Endodermal cell (in vitro differentiated cells): ENCODE results near the gene TRIM26. TPM values are rescaled to one million over a fixed set of nuclear protein-coding genes. Genes with fewer than 3 reads are reported as not detected.
"Not testable (repeated sequence)": the region's sequence is repeated elsewhere in the genome, so short reads cannot be mapped to it uniquely, and the experiment has no call there.

Experiments
- DNase-seq: peaks from one replicate; pipeline ENCODE4 v3.0.0-alpha.2; 2017
- H3K27ac ChIP-seq: 2 replicates; pipeline ENCODE4 v1.5.1; 2013; ENCODE audit warnings: mild to moderate bottlenecking, low read depth, low read length, moderate library complexity
- H3K27me3 ChIP-seq: 2 replicates; pipeline ENCODE4 v1.6.1; 2013; ENCODE audit warnings: mild to moderate bottlenecking, low read length, moderate library complexity; ENCODE audit not compliant: insufficient read depth, control insufficient read depth, poor library complexity, severe bottlenecking
- H3K36me3 ChIP-seq: 2 replicates; pipeline ENCODE4 v1.7.0; 2013; ENCODE audit warnings: mild to moderate bottlenecking, low read length, moderate library complexity; ENCODE audit not compliant: control insufficient read depth, insufficient read depth
- H3K4me1 ChIP-seq: one replicate; pipeline ENCODE4 v1.7.0; 2013; ENCODE audit warnings: low read length; ENCODE audit not compliant: control insufficient read depth, insufficient read depth
- H3K4me3 ChIP-seq: 2 replicates; pipeline ENCODE4 v1.5.1; 2013; ENCODE audit warnings: mild to moderate bottlenecking, low read length, moderate library complexity
- H3K9ac ChIP-seq: 2 replicates; pipeline ENCODE4 v1.6.1; 2013; ENCODE audit warnings: mild to moderate bottlenecking, low read length, moderate library complexity; ENCODE audit not compliant: poor library complexity, severe bottlenecking; ENCODE audit errors: extremely low read depth
- H3K9me3 ChIP-seq: 2 replicates; pipeline ENCODE4 v1.6.1; 2013; ENCODE audit warnings: mild to moderate bottlenecking, low read length, moderate library complexity; ENCODE audit not compliant: control insufficient read depth
- H3K27ac Mint-ChIP-seq: 2 replicates; pipeline ENCODE4 v1.8.0; 2020; ENCODE audit warnings: mixed read lengths
- H3K27me3 Mint-ChIP-seq: 2 replicates; pipeline ENCODE4 v1.8.0; 2021; ENCODE audit warnings: mild to moderate bottlenecking, mixed read lengths; ENCODE audit not compliant: insufficient read depth
- H3K36me3 Mint-ChIP-seq: 2 replicates; pipeline ENCODE4 v1.8.0; 2020; ENCODE audit warnings: low read depth, mixed read lengths
- H3K4me1 Mint-ChIP-seq: 2 replicates; pipeline ENCODE4 v1.8.0; 2020; ENCODE audit warnings: mixed read lengths
- H3K4me3 Mint-ChIP-seq: 2 replicates; pipeline ENCODE4 v1.8.0; 2020; ENCODE audit warnings: mild to moderate bottlenecking, moderate library complexity, mixed read lengths
- H3K9me3 Mint-ChIP-seq: 2 replicates; pipeline ENCODE4 v1.8.0; 2020; ENCODE audit warnings: mild to moderate bottlenecking, mixed read lengths
- WGBS, 2 experiments: methylation state at CpG; one replicate each; pipeline versions ENCODE4 v1.1.5 to v1.1.7; 2013; ENCODE audit warnings: missing lambda C conversion rate in 2 of 2, mixed read lengths in 1 of 2; ENCODE audit not compliant: insufficient coverage in 1 of 2, insufficient read length in 1 of 2; 5-methylcytosine and 5-hydroxymethylcytosine counted together
- total RNA-seq, 2 donors: library from RNA; stranded (reverse); fragmentation: NEBNext Ultra II Directional in 1 of 2; extraction: Animal tissue kit (Norgen Biotek cat#: 25700) in 1 of 2; gene quantifications; 2 replicates in 1 of 2; 3 replicates in 1 of 2; pipeline ENCODE4 v1.2.1, GENCODE V29; 2021
- TF ChIP-seq, protein P1 (sequence below): fragments of 200-600 bp; sonication (generic); conservative IDR thresholded peaks from 2 replicates; pipeline ENCODE4 v1.5.0; 2021; ENCODE audit warnings: antibody characterized with exemption, mild to moderate bottlenecking

TRIM26 gene
- total RNA-seq, 2 donors from 2014 or later: 29.3 to 35.3 TPM

DNA sequence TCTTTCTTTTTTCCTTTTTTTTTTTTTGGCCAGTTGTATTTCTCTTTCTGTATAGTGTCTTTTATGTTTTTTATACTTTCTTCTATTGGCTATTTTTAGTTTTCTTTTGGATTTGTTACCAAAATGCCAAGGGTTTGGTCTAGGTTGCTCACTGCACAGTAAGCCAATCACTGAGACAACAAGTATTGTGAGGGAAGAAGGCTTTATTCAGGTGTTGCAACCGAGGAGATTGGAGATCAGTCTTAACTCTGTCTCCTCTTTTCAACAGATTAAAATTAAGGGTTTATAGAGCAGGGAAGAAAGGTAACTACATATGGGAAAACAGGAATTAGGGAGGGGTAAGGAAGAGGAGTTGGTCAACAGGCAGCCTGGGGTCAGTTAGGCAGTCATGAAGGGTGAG is 10.1 kb upstream of the TRIM26 start:
- Mint-ChIP-seq H3K4me3 (no peak overlapping the region), H3K36me3 (no peaks in the 10 kb centered on the region), H3K4me1 (peaks cover 2% of the 10 kb centered on the region), H3K27ac (no peak overlapping the region), H3K9me3 (peaks cover 34% of the 10 kb centered on the region), H3K27me3 (peaks cover 9% of the 10 kb centered on the region)
- Histone ChIP-seq H3K9me3 (peaks cover 23% of the 10 kb centered on the region), H3K27me3 (no peaks in the 10 kb centered on the region), H3K36me3 (no peaks in the 10 kb centered on the region), H3K27ac (no peak overlapping the region), H3K4me1 (no peaks in the 10 kb centered on the region), H3K9ac (no peak overlapping the region), H3K4me3 (no peak overlapping the region)
- WGBS, 2 experiments: 86 to 88% methylated on average over 1 of the region's 1 CpG
- TF ChIP-seq, protein P1, sequence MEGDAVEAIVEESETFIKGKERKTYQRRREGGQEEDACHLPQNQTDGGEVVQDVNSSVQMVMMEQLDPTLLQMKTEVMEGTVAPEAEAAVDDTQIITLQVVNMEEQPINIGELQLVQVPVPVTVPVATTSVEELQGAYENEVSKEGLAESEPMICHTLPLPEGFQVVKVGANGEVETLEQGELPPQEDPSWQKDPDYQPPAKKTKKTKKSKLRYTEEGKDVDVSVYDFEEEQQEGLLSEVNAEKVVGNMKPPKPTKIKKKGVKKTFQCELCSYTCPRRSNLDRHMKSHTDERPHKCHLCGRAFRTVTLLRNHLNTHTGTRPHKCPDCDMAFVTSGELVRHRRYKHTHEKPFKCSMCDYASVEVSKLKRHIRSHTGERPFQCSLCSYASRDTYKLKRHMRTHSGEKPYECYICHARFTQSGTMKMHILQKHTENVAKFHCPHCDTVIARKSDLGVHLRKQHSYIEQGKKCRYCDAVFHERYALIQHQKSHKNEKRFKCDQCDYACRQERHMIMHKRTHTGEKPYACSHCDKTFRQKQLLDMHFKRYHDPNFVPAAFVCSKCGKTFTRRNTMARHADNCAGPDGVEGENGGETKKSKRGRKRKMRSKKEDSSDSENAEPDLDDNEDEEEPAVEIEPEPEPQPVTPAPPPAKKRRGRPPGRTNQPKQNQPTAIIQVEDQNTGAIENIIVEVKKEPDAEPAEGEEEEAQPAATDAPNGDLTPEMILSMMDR: no peak
- no peak for DNase-seq

- DNase-seq, H3K27me3 ChIP-seq, H3K27ac Mint-ChIP-seq, H3K4me1 ChIP-seq, H3K4me3 ChIP-seq, H3K36me3 ChIP-seq, H3K4me3 Mint-ChIP-seq, H3K9ac ChIP-seq, H3K36me3 Mint-ChIP-seq, H3K27me3 Mint-ChIP-seq, H3K27ac ChIP-seq, H3K4me1 Mint-ChIP-seq: not testable (repeated sequence)
- peaks cover 34% of the 10 kb centered on the region for H3K9me3 Mint-ChIP-seq
- 90 to 97% methylated on average over 6 to 23 of the region's 23 CpGs for WGBS, 2 experiments
- peaks cover 23% of the 10 kb centered on the region for H3K9me3 ChIP-seq
Observed at GRCh38 chr6:30221956-30222355, 8.8 kb upstream of the TRIM26 start.

GRCh38 chr6:30221395-30221794 is 8.2 kb upstream of the TRIM26 start:
- not testable (repeated sequence) for H3K27ac Mint-ChIP-seq, H3K4me3 ChIP-seq, H3K4me1 ChIP-seq, H3K4me3 Mint-ChIP-seq, H3K27me3 ChIP-seq, H3K27ac ChIP-seq, H3K36me3 ChIP-seq, DNase-seq, H3K36me3 Mint-ChIP-seq, H3K27me3 Mint-ChIP-seq, H3K4me1 Mint-ChIP-seq, H3K9ac ChIP-seq
- H3K9me3 ChIP-seq: peaks cover 23% of the 10 kb centered on the region
- H3K9me3 Mint-ChIP-seq: peaks cover 34% of the 10 kb centered on the region
- 90 to 93% methylated on average over 2 to 5 of the region's 6 CpGs for WGBS, 2 experiments

DNA sequence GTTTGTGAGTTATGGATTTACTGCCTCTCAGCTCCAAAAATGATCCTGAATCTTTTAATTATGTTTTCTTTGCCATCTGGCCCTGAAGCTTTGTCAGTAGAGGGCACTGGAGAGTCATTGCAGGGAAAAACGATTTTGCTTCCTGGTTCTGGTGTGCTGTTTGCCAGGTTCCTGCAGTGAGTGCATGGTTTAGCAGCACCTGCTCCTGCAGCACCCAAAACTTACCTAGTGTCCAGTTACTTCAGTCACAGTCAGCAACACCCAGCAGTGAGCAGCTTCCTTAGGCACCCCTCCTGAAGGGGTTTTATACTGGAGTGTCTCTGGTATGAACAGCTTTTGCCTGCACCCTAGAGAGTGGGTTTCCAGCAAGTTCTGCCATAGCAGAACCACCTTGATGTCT is 6.0 kb upstream of the TRIM26 start:
- Mint-ChIP-seq H3K4me3 (no peak overlapping the region), H3K4me1 (peaks cover 3% of the 10 kb centered on the region), H3K27ac (no peak overlapping the region), H3K27me3 (peaks cover 5% of the 10 kb centered on the region), H3K36me3 (no peaks in the 10 kb centered on the region), H3K9me3 (peaks cover 27% of the 10 kb centered on the region)
- Histone ChIP-seq H3K27me3 (no peaks in the 10 kb centered on the region), H3K27ac (no peak overlapping the region), H3K4me1 (no peaks in the 10 kb centered on the region), H3K9me3 (peaks cover 19% of the 10 kb centered on the region), H3K36me3 (no peaks in the 10 kb centered on the region), H3K9ac (no peak overlapping the region), H3K4me3 (no peak overlapping the region)
- peak; percentile 80 for DNase-seq
- TF ChIP-seq, protein P1: peak; percentile 88
- WGBS, 2 experiments: 0 to 8% methylated on average over 1 of the region's 1 CpG
